Nephron (organoid): ENCODE measurements around the gene JMJD1C.
A peak's percentile ranks its signal among the peaks of the same experiment; 100 is the strongest.
"Not testable (repeated sequence)": the region's sequence is repeated elsewhere in the genome, so short reads cannot be mapped to it uniquely, and the experiment has no call there.

ENCODE experiments used
- H3K27ac Mint-ChIP-seq, 3 experiments: 2 replicates each; pipeline ENCODE4 v1.8.0; 2020; ENCODE audit warnings: mixed read lengths in 3 of 3, mild to moderate bottlenecking in 2 of 3, moderate library complexity in 1 of 3
- H3K27me3 Mint-ChIP-seq: 2 replicates; pipeline ENCODE4 v1.8.0; 2021; ENCODE audit warnings: low read depth, mild to moderate bottlenecking, moderate library complexity, mixed read lengths
- H3K36me3 Mint-ChIP-seq: 2 replicates; pipeline ENCODE4 v1.8.0; 2020; ENCODE audit warnings: low read depth, mixed read lengths
- H3K4me1 Mint-ChIP-seq: 2 replicates; pipeline ENCODE4 v1.8.0; 2020; ENCODE audit warnings: mixed read lengths
- H3K4me3 Mint-ChIP-seq, 3 experiments: 2 replicates each; pipeline ENCODE4 v1.8.0; 2020; ENCODE audit warnings: mild to moderate bottlenecking in 3 of 3, mixed read lengths in 3 of 3, moderate library complexity in 2 of 3
- H3K9me3 Mint-ChIP-seq: 2 replicates; pipeline ENCODE4 v1.8.0; 2020; ENCODE audit warnings: mixed read lengths
- TF ChIP-seq, protein P1 (sequence below), 3 experiments: fragments of 200-600 bp; sonication (generic); IDR thresholded peaks; one replicate each; pipeline ENCODE4 v1.5.0; 2021; ENCODE audit warnings: antibody characterized with exemption in 3 of 3; ENCODE audit not compliant: unreplicated experiment in 3 of 3

The JMJD1C gene

DNA sequence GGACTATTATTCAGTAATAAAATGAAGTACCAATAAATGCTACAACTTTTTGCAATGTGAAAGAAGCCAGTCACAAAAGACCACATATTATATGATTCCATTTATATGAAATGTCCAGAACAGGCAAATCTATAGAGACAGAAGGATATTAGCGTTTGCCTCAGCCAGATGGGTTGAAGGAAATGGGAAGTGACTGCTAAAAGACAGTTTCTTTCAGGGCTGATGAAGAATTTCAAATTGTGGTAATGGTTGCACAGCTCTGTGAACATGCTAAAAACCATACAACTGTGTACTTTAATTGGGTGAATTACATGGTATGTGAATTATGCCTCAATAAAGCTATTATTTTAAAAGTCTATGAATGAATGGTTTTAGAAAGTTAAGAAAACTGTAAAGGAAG lies 31.5 kb upstream of the JMJD1C start:
- no peaks in the 10 kb centered on the region for H3K27me3 Mint-ChIP-seq
- H3K36me3 Mint-ChIP-seq = peaks cover 41% of the 10 kb centered on the region
- peaks cover 5% of the 10 kb centered on the region for H3K4me1 Mint-ChIP-seq
- TF ChIP-seq, protein P1, sequence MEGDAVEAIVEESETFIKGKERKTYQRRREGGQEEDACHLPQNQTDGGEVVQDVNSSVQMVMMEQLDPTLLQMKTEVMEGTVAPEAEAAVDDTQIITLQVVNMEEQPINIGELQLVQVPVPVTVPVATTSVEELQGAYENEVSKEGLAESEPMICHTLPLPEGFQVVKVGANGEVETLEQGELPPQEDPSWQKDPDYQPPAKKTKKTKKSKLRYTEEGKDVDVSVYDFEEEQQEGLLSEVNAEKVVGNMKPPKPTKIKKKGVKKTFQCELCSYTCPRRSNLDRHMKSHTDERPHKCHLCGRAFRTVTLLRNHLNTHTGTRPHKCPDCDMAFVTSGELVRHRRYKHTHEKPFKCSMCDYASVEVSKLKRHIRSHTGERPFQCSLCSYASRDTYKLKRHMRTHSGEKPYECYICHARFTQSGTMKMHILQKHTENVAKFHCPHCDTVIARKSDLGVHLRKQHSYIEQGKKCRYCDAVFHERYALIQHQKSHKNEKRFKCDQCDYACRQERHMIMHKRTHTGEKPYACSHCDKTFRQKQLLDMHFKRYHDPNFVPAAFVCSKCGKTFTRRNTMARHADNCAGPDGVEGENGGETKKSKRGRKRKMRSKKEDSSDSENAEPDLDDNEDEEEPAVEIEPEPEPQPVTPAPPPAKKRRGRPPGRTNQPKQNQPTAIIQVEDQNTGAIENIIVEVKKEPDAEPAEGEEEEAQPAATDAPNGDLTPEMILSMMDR (IDR thresholded peaks at IDR 0.05; ENCODE audit: unreplicated experiment in 3 of 3) = no peak
- H3K27ac Mint-ChIP-seq = no peak overlapping the region
- H3K9me3 Mint-ChIP-seq = peaks cover 10% of the 10 kb centered on the region
- no peak overlapping the region for H3K4me3 Mint-ChIP-seq

DNA sequence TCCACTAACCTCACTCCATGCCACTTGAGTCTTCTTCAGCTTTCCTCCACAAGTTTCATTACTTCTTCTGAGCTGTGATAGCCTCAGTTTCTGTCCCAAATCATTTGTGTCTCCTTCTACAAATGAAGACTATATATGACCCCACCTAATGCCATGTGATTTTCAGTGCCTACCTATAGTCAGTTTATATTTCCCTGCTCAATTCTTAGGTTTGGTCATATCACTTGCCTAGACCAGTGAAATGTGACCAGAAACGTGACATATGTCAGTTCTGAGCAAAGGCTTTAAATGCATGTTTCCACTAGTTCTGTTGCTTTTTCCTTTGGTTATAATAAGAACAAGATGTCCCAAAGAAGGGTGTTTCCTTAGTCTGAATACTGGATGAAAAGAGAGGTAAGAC lies 30.8 kb upstream of the JMJD1C start:
- no peaks in the 10 kb centered on the region for H3K27me3 Mint-ChIP-seq
- TF ChIP-seq, protein P1 (IDR thresholded peaks at IDR 0.05; ENCODE audit: unreplicated experiment in 3 of 3) = no peak
- peaks cover 9% of the 10 kb centered on the region for H3K4me1 Mint-ChIP-seq
- peaks cover 43% of the 10 kb centered on the region for H3K36me3 Mint-ChIP-seq
- no peak overlapping the region for H3K27ac Mint-ChIP-seq
- no peak overlapping the region for H3K4me3 Mint-ChIP-seq
- H3K9me3 Mint-ChIP-seq = peaks cover 10% of the 10 kb centered on the region

DNA sequence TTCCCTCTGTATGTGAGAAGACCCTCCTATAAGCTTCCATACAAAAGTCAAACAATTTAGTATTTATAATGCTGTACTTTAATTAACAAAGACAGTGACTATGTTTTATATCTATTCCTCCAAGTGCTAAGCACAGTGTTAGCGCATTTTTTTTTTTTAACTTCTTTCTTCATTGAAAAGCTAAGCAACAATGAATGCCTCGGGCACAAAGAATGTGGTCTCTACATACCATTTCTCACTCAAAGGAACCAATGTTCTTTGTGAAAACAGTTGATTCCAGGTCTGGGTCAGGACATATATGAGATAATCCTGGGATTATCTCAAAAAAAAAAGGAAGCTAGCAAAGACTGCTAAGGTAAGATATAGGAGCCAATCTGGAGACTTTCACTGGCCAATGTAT lies 29.2 kb upstream of the JMJD1C start:
- Mint-ChIP-seq H3K27ac (peak overlapping the region in 1 of 3 experiments; percentile 17), H3K4me1 (peaks cover 12% of the 10 kb centered on the region), H3K27me3 (no peaks in the 10 kb centered on the region), H3K4me3 (no peak overlapping the region), H3K9me3 (peaks cover 10% of the 10 kb centered on the region), H3K36me3 (peaks cover 43% of the 10 kb centered on the region)
- TF ChIP-seq, protein P1 (IDR thresholded peaks at IDR 0.05; ENCODE audit: unreplicated experiment in 3 of 3) = no peak

DNA sequence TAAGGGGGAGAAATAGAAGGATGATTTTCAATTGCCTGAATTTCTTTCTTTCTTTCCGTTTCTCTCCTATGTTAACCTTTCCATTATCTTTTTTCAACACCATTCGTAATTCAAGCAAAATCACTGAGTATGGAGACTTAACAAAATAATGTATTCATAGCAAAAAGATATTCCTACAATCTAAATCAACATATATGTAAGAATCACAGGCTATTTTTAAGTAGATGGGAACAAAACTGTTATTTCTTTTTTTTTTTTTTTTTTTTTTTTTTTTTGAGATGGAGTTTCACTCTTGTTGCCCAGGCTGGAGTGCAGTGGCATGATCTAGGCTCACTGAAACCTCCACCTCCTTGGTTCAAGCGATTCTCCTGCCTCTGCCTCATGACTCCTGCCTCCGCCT lies 27.2 kb upstream of the JMJD1C start:
- Mint-ChIP-seq H3K27ac (peak overlapping the region in 2 of 3 experiments; percentile 34 to 63), H3K4me3 (no peak overlapping the region), H3K9me3 (peaks cover 10% of the 10 kb centered on the region), H3K4me1 (peaks cover 12% of the 10 kb centered on the region), H3K36me3 (peaks cover 38% of the 10 kb centered on the region), H3K27me3 (no peaks in the 10 kb centered on the region)
- TF ChIP-seq, protein P1 (IDR thresholded peaks at IDR 0.05; ENCODE audit: unreplicated experiment in 3 of 3) = no peak

DNA sequence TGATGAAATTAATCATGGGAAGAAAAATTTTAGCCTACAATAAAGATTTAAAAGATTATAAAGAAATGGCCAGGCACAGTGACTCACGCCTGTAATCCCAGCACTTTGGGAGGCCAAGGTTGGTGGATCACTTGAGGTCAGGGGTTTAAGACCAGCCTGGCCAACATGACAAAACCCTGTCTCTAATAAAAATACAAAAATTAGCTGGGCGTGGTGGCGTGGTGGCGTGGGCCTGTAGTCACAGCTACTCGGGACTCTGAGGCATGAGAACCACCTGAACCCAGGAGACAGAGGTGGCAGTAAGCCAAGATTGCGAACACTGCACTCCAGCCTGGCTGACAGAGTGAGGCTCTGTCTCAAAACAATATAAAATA lies 26.5 kb upstream of the JMJD1C start:
- H3K27me3 Mint-ChIP-seq, H3K4me3 Mint-ChIP-seq: not testable (repeated sequence)
- Mint-ChIP-seq H3K9me3 (peaks cover 10% of the 10 kb centered on the region), H3K36me3 (peaks cover 38% of the 10 kb centered on the region), H3K27ac (peak overlapping the region; percentile 47 to 61 (median 50)), H3K4me1 (peaks cover 12% of the 10 kb centered on the region)

DNA sequence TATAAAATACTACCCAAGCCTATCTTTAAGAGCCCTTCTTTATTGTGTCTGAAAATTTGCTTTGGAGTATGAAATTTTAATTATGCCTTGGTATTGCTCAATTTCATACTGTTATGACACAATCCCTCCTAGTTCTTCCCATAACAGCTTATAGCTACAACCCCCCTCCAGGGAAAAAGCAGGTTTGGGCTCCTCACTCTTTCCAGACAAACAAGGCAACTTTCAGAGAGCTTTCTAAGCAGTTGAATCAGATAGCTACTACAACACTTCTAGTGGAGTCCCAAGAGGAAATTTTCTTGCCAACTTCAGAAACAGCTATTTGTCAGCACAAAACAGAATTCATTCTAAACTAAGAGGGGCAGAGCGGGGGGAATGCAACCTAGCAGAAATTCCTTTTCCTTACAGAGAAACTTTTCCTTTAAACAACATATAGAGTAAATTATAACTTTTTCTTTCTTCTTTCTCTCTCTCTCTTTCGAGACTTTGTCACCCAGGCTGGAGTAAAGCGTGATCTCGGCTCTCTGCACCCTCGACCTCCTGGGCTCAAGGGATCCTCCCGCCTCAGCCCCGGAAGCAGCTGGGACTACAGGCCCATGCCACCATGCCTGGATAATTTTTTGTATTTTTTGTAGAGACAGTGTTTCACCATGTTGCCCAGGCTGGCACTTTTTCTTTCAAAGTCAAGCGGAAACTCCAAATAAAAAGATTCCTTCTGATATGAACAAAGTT lies 26.0 kb upstream of the JMJD1C start:
- peaks cover 36% of the 10 kb centered on the region for H3K36me3 Mint-ChIP-seq
- H3K27ac Mint-ChIP-seq = peak overlapping the region; percentile 47 to 61 (median 50)
- H3K4me1 Mint-ChIP-seq = peaks cover 12% of the 10 kb centered on the region
- H3K4me3 Mint-ChIP-seq = no peak overlapping the region
- H3K9me3 Mint-ChIP-seq = peaks cover 10% of the 10 kb centered on the region
- no peaks in the 10 kb centered on the region for H3K27me3 Mint-ChIP-seq
- TF ChIP-seq, protein P1 (IDR thresholded peaks at IDR 0.05; ENCODE audit: unreplicated experiment in 3 of 3) = no peak
